A549 (cell line): ENCODE results near the gene FOXP1. TPM values are rescaled to one million over a fixed set of nuclear protein-coding genes. Genes with fewer than 3 reads are reported as not detected.

Source experiments
- ATAC-seq, 2 experiments: fragments of 200-7000 bp in 1 of 2; fragments of >200 bp in 1 of 2; cut with Nextera tagmentation in 1 of 2; cut with Tn5 transposase in 1 of 2; 3 replicates each; pipeline versions ENCODE4 v1.8.0 to v1.9.1; 2018 to 2020; ENCODE audit warnings: mild to moderate bottlenecking in 1 of 2, moderate library complexity in 1 of 2
- CTCF ChIA-PET: fragments of 300-600 bp; sonication (Branson Sonifier 250); formaldehyde crosslinking; extraction: SDS; loops from one replicate; lab custom pipeline; 2021; ENCODE audit warnings: antibody characterized with exemption, inconsistent platforms; lab: Yijun Ruan, JAX
- POLR2A ChIA-PET: fragments of 350-600 bp; formaldehyde crosslinking; extraction: SDS; loops from one replicate; lab custom pipeline; 2021; ENCODE audit warnings: antibody characterized with exemption, inconsistent platforms; lab: Yijun Ruan, JAX
- DNase-seq, 2 experiments: peaks; one replicate each; pipeline versions ENCODE4 v3.0.0 to v3.0.0-alpha.2; 2011 to 2016; ENCODE audit warnings: low read depth in 1 of 2, low spot score in 1 of 2
- FAIRE-seq: peaks from 2 replicates; lab custom pipeline; 2011; peaks lifted over from hg19 to GRCh38; lab: Jason Lieb, UNC
- H3K27ac ChIP-seq, 2 experiments: fragments of >200 bp; sonication (Bioruptor Twin); formaldehyde crosslinking; 3 replicates each; pipeline ENCODE4 v1.5.1; 2016 to 2017
- H3K4me1 ChIP-seq: fragments of >200 bp; sonication (Bioruptor Twin); formaldehyde crosslinking; 3 replicates; pipeline ENCODE4 v1.6.1; 2016
- H3K4me2 ChIP-seq: fragments of >200 bp; sonication (Bioruptor Twin); formaldehyde crosslinking; 3 replicates; pipeline ENCODE4 v1.6.1; 2016
- H3K4me3 ChIP-seq: fragments of >200 bp; sonication (Bioruptor Twin); formaldehyde crosslinking; 3 replicates; pipeline ENCODE4 v1.5.1; 2016
- H3K9me3 ChIP-seq: fragments of >200 bp; sonication (Bioruptor Twin); formaldehyde crosslinking; 3 replicates; pipeline ENCODE4 v1.6.1; 2016
- BHLHE40 ChIP-seq: IDR thresholded peaks from 2 replicates; pipeline ENCODE4 v1.6.1; 2012; ENCODE audit warnings: low read depth, low read length, inconsistent platforms
- CHD2 ChIP-seq: fragments of 150-350 bp; IDR thresholded peaks from 2 replicates; pipeline ENCODE4 v1.6.1; 2014; ENCODE audit warnings: low read length; ENCODE audit not compliant: partially characterized antibody
- E2F6 ChIP-seq: IDR thresholded peaks from 2 replicates; pipeline ENCODE4 v1.6.1; 2012; ENCODE audit warnings: low read depth, borderline replicate concordance
- EHMT2 ChIP-seq: fragments of 200-600 bp; sonication (generic); IDR thresholded peaks from 2 replicates; pipeline ENCODE4 v1.6.1; 2016; ENCODE audit warnings: antibody characterized with exemption, low read depth, mild to moderate bottlenecking, moderate library complexity
- EP300 ChIP-seq, 2 experiments: fragments of >200 bp; sonication (Bioruptor Twin); formaldehyde crosslinking; IDR thresholded peaks; 2 replicates in 1 of 2; 3 replicates in 1 of 2; pipeline ENCODE4 v1.6.1; 2016 to 2017
- ESRRA ChIP-seq: fragments of 150-350 bp; IDR thresholded peaks from 2 replicates; pipeline ENCODE4 v1.6.1; 2014; ENCODE audit warnings: mild to moderate bottlenecking, low read length, borderline replicate concordance
- FOSL2 ChIP-seq, 2 experiments: fragments of 450-650 bp in 1 of 2; fragments of >200 bp in 1 of 2; sonication (Bioruptor Twin) in 1 of 2; formaldehyde crosslinking; IDR thresholded peaks; 2 replicates each; pipeline versions ENCODE4 v1.5.0 to v1.6.1; 2016 to 2020; ENCODE audit warnings: mild to moderate bottlenecking in 1 of 2, moderate library complexity in 1 of 2
- FOXS1 ChIP-seq: fragments of 250-450 bp; sonication (Bioruptor Pico); IDR thresholded peaks from 2 replicates; pipeline ENCODE4 v1.5.0; 2020; ENCODE audit warnings: mild to moderate bottlenecking, moderate library complexity
- HEYL ChIP-seq: fragments of 250-450 bp; sonication (Bioruptor Pico); IDR thresholded peaks from 2 replicates; pipeline ENCODE4 v1.8.0; 2021; ENCODE audit warnings: mild to moderate bottlenecking, moderate library complexity
- HOXA7 ChIP-seq: fragments of 250-450 bp; sonication (Bioruptor Pico); IDR thresholded peaks from 2 replicates; pipeline ENCODE4 v1.5.0; 2020; ENCODE audit warnings: mild to moderate bottlenecking, moderate library complexity
- HOXB13 ChIP-seq: fragments of 250-450 bp; sonication (Bioruptor Pico); IDR thresholded peaks from 2 replicates; pipeline ENCODE4 v1.5.0; 2020; ENCODE audit warnings: low read depth, mild to moderate bottlenecking, moderate library complexity
- JUNB ChIP-seq: fragments of >200 bp; sonication (Bioruptor Twin); formaldehyde crosslinking; IDR thresholded peaks from 2 replicates; pipeline ENCODE4 v1.6.1; 2016
- NFE2L2 ChIP-seq: fragments of 150-350 bp; conservative IDR thresholded peaks from 2 replicates; pipeline ENCODE4 v1.6.1; 2014; ENCODE audit warnings: low read length
- PBX3 ChIP-seq: IDR thresholded peaks from 2 replicates; pipeline ENCODE4 v1.6.1; 2012
- PHF8 ChIP-seq: fragments of 200-600 bp; sonication (generic); IDR thresholded peaks from 2 replicates; pipeline ENCODE4 v1.6.1; 2016; ENCODE audit warnings: low read depth, mild to moderate bottlenecking, antibody characterized with exemption, moderate library complexity, borderline replicate concordance
- RAD21 ChIP-seq, 2 experiments: fragments of >200 bp in 1 of 2; sonication (Bioruptor Twin) in 1 of 2; formaldehyde crosslinking in 1 of 2; IDR thresholded peaks in 1 of 2; conservative IDR thresholded peaks in 1 of 2; 2 replicates in 1 of 2; 3 replicates in 1 of 2; pipeline ENCODE4 v1.6.1; 2012 to 2018; ENCODE audit warnings: inconsistent platforms in 1 of 2
- RARB ChIP-seq: fragments of 250-450 bp; sonication (Bioruptor Pico); IDR thresholded peaks from 2 replicates; pipeline ENCODE4 v1.8.0; 2021; ENCODE audit warnings: mild to moderate bottlenecking, moderate library complexity
- RCOR1 ChIP-seq: fragments of 150-350 bp; IDR thresholded peaks from 2 replicates; pipeline ENCODE4 v1.6.1; 2014; ENCODE audit warnings: antibody characterized with exemption, low read length, low read depth
- REST ChIP-seq: fragments of 200-600 bp; sonication (generic); IDR thresholded peaks from 2 replicates; pipeline ENCODE4 v1.6.1; 2016; ENCODE audit warnings: antibody characterized with exemption, mild to moderate bottlenecking, moderate library complexity
- RNF2 ChIP-seq: fragments of 200-600 bp; sonication (generic); IDR thresholded peaks from 2 replicates; pipeline ENCODE4 v1.6.1; 2016; ENCODE audit warnings: low read depth, mild to moderate bottlenecking, antibody characterized with exemption, moderate library complexity, borderline replicate concordance
- SMC3 ChIP-seq: fragments of >200 bp; sonication (Bioruptor Twin); formaldehyde crosslinking; IDR thresholded peaks from 3 replicates; pipeline ENCODE4 v1.6.1; 2018; ENCODE audit warnings: inconsistent platforms
- TFCP2L1 ChIP-seq: fragments of 250-450 bp; sonication (Bioruptor Pico); IDR thresholded peaks from 2 replicates; pipeline ENCODE4 v1.5.0; 2021; ENCODE audit warnings: mild to moderate bottlenecking
- TP53 ChIP-seq: fragments of 250-450 bp; sonication (Bioruptor Pico); IDR thresholded peaks from 2 replicates; pipeline ENCODE4 v1.5.0; 2021; ENCODE audit warnings: mild to moderate bottlenecking, moderate library complexity
- USF2 ChIP-seq: fragments of 450-650 bp; IDR thresholded peaks from 2 replicates; pipeline ENCODE4 v1.6.1; 2014; ENCODE audit warnings: antibody characterized with exemption
- ZNF302 ChIP-seq: fragments of 250-450 bp; sonication (Bioruptor Pico); IDR thresholded peaks from 2 replicates; pipeline ENCODE4 v1.9.0; 2021; ENCODE audit warnings: inconsistent platforms, mild to moderate bottlenecking, moderate library complexity
- WGBS: methylation state at CpG from one replicate; pipeline ENCODE4 v1.1.6; 2017; ENCODE audit errors: missing lambda C conversion rate; 5-methylcytosine and 5-hydroxymethylcytosine counted together
- polyA plus RNA-seq, 4 experiments: library from polyadenylated mRNA; depleted of rRNA in 3 of 4; stranded (reverse); fragments of >200 nt; fragmentation: RNase III in 1 of 4; extraction: RNeasy Plus Mini Kit Qiagen cat#74134 plus additional on column Dnase treatment in 1 of 4; gene quantifications; 2 replicates in 3 of 4; 3 replicates in 1 of 4; pipeline ENCODE4 v1.2.3, GENCODE V29; 2011 to 2017

Gene FOXP1
- polyA plus RNA-seq, 2 of the 4 experiments (the other 2 are of a cell fraction) = 12.8 to 13.9 TPM

GRCh38 chr3:71288269-71288930 is 295.1 kb downstream of the FOXP1 start:
- CTCF ChIA-PET = no interaction called here

GRCh38 chr3:71285086-71285485 is 298.4 kb downstream of the FOXP1 start:
- no peaks in the 10 kb centered on the region for H3K4me1 ChIP-seq
- DNase-seq = no peak
- TF ChIP-seq CHD2 (no peak), BHLHE40 (no peak), ZNF302 (CRISPR knock-in tag) (no peak), E2F6 (no peak), EHMT2 (no peak), PBX3 (no peak), JUNB (no peak), RNF2 (no peak), FOSL2 (IDR thresholded peaks at IDR 0.05) (no peak), FOSL2 (CRISPR knock-in tag; IDR thresholded peaks at IDR 0.05) (no peak)
- no peak for FAIRE-seq
- no peak overlapping the region for H3K27ac ChIP-seq
- 84% methylated on average over 5 of the region's 5 CpGs for WGBS
- POLR2A ChIA-PET = no interaction called here
- no peak for ATAC-seq
- H3K9me3 ChIP-seq = no peaks in the 10 kb centered on the region
- no peak overlapping the region for H3K4me3 ChIP-seq
- CTCF ChIA-PET = interaction anchor here (1.2 kb wide), 1 partner anchor 13 kb away, joined by 4 read pairs; no protein-coding TSS in a partner anchor
- no peak overlapping the region for H3K4me2 ChIP-seq

More at GRCh38 chr3:71288269-71288930, 295.1 kb downstream of the FOXP1 start:
- FAIRE-seq (no peak), DNase-seq (no peak), ATAC-seq (no peak)
- Histone ChIP-seq H3K9me3 (no peaks in the 10 kb centered on the region), H3K27ac (no peak overlapping the region), H3K4me3 (no peak overlapping the region), H3K4me2 (no peak overlapping the region), H3K4me1 (peaks cover under 1% of the 10 kb centered on the region; the same call in 2 of the 3 replicates)
- WGBS = 93% methylated on average over 4 of the region's 4 CpGs
- TF ChIP-seq PHF8 (no peak), REST (no peak), ESRRA (no peak), SMC3 (no peak), NFE2L2 (no peak), RAD21 (conservative IDR thresholded peaks at IDR 0.05 in 1 of 2, IDR thresholded peaks at IDR 0.05 in 1 of 2) (no peak), HOXA7 (CRISPR knock-in tag) (no peak), CHD2 (no peak), RARB (no peak), USF2 (no peak), HEYL (CRISPR knock-in tag) (no peak), E2F6 (no peak), TFCP2L1 (CRISPR knock-in tag) (no peak), RCOR1 (no peak), EP300 (IDR thresholded peaks at IDR 0.05) (no peak), FOXS1 (CRISPR knock-in tag) (no peak), TP53 (no peak), HOXB13 (CRISPR knock-in tag) (no peak)
- POLR2A ChIA-PET = no interaction called here
